Keratinocyte (primary cell): ENCODE measurements around the gene IL1A.

ENCODE experiments used
- CTCF ChIP-seq, 3 experiments: IDR thresholded peaks in 1 of 3; conservative IDR thresholded peaks in 1 of 3; optimal IDR thresholded peaks in 1 of 3; 2 replicates in 2 of 3; 3 replicates in 1 of 3; pipeline versions ENCODE3 to v1.5.1; 2011; ENCODE audit warnings: low read length in 3 of 3, mild to moderate bottlenecking in 3 of 3, moderate library complexity in 2 of 3, control low read depth in 1 of 3, inconsistent platforms in 1 of 3; ENCODE audit not compliant: insufficient read depth in 2 of 3; ENCODE audit errors: extremely low read depth in 1 of 3
- EZH2 ChIP-seq: IDR thresholded peaks from one replicate; pipeline ENCODE4 v1.6.1; 2012; ENCODE audit warnings: inconsistent platforms, mild to moderate bottlenecking, low read length, moderate library complexity

GRCh38 chr2:112794841-112795240 is 10.5 kb upstream of the IL1A start:
- TF ChIP-seq CTCF (optimal IDR thresholded peaks at IDR 0.05 in 1 of 3, IDR thresholded peaks at IDR 0.05 in 1 of 3, conservative IDR thresholded peaks at IDR 0.05 in 1 of 3; ENCODE audit: extremely low read depth in 1 of 3, insufficient read depth in 2 of 3, low read length in 3 of 3) (no peak), EZH2 (no peak)
